ENCODE results near the gene SUPT7L.
"Not testable (repeated sequence)": the region's sequence is repeated elsewhere in the genome, so short reads cannot be mapped to it uniquely, and the experiment has no call there.

Gene SUPT7L

GRCh38 chr2:27634291-27634690, 29.1 kb downstream of the SUPT7L start (continued):
- TF ChIP-seq CSRNP3 (CRISPR knock-in tag; IDR thresholded peaks at IDR 0.05) (no peak), CREB5 (CRISPR knock-in tag; IDR thresholded peaks at IDR 0.05; ENCODE audit: low read depth) (no peak), ARNTL (CRISPR knock-in tag; IDR thresholded peaks at IDR 0.05; ENCODE audit: borderline replicate concordance, low read depth) (no peak), ISL1 (CRISPR knock-in tag; IDR thresholded peaks at IDR 0.05) (no peak), SNAI2 (CRISPR knock-in tag; IDR thresholded peaks at IDR 0.05) (no peak), ESRRG (CRISPR knock-in tag; IDR thresholded peaks at IDR 0.05) (no peak), TSHZ2 (CRISPR knock-in tag; IDR thresholded peaks at IDR 0.05) (no peak), ZC3H10 (CRISPR knock-in tag; IDR thresholded peaks at IDR 0.05) (no peak)

- not testable (repeated sequence) for ATAC-seq
Measured at GRCh38 chr2:27630257-27630656, 33.2 kb downstream of the SUPT7L start.

- TF ChIP-seq TCF4 (CRISPR knock-in tag; IDR thresholded peaks at IDR 0.05; ENCODE audit: borderline replicate concordance) (no peak), ZNF8 (CRISPR knock-in tag; IDR thresholded peaks at IDR 0.05) (no peak), GLIS3 (CRISPR knock-in tag; IDR thresholded peaks at IDR 0.05) (peak; percentile 77), CREB5 (CRISPR knock-in tag; IDR thresholded peaks at IDR 0.05; ENCODE audit: low read depth) (peak; percentile 26; the same call in 1 of the 2 replicates), OSR1 (CRISPR knock-in tag; IDR thresholded peaks at IDR 0.05) (no peak)
- peak; percentile 93 for ATAC-seq
Measured at GRCh38 chr2:27628767-27629709, 34.4 kb downstream of the SUPT7L start, which contains the start of the genes CCDC121 and GPN1. CCDC121 (minus strand) TSS chr2:27629012; CDS start chr2:27627799, 1,213 bp downstream. GPN1 (plus strand) TSS chr2:27629050; CDS start chr2:27629059, 9 bp downstream.

GRCh38 chr2:27627963-27628766, 35.2 kb downstream of the SUPT7L start:
- peak; percentile 74 for ATAC-seq
- TF ChIP-seq TSHZ2 (CRISPR knock-in tag; IDR thresholded peaks at IDR 0.05) (no peak), ZNF565 (CRISPR knock-in tag; conservative IDR thresholded peaks at IDR 0.05; ENCODE audit: low read depth) (0 out of 2 replicates have a peak, but pooled peaks have one; percentile 37), TOX (CRISPR knock-in tag; IDR thresholded peaks at IDR 0.05; ENCODE audit: borderline replicate concordance) (peak; percentile 48; the same call in 1 of the 2 replicates), ISL1 (CRISPR knock-in tag; IDR thresholded peaks at IDR 0.05) (peak; percentile 71), ESRRG (CRISPR knock-in tag; IDR thresholded peaks at IDR 0.05) (0 out of 2 replicates have a peak, but pooled peaks have one; percentile 3), CSDC2 (CRISPR knock-in tag; IDR thresholded peaks at IDR 0.05) (0 out of 2 replicates have a peak, but pooled peaks have one; percentile 24), CREB5 (CRISPR knock-in tag; IDR thresholded peaks at IDR 0.05; ENCODE audit: low read depth) (peak; percentile 85), ZFP30 (CRISPR knock-in tag; IDR thresholded peaks at IDR 0.05) (no peak)

- ATAC-seq = not testable (repeated sequence)
Measured at GRCh38 chr2:27626921-27627320, 36.5 kb downstream of the SUPT7L start.

GRCh38 chr2:27626323-27626722, 37.1 kb downstream of the SUPT7L start:
- ATAC-seq = not testable (repeated sequence)

Measured in SK-N-SH treated with all-trans-retinoic acid at 6 μM for 48 hours (cell line).